Measurements from ENCODE around the gene SPEG.

Gene SPEG

GRCh38 chr2:219547621-219548020 is 113.0 kb downstream of the SPEG start:
- no peak for DNase-seq (ENCODE audit: low read depth in 2 of 2)

Data from activated CD4-positive, alpha-beta T cell treated with anti-CD3 and anti-CD28 coated beads for 24 hours (primary cell).